Measurements from ENCODE around the gene SASH1.

GRCh38 chr6:148317051-148317450, 25.6 kb upstream of the SASH1 start:
- TF ChIP-seq, protein P1, sequence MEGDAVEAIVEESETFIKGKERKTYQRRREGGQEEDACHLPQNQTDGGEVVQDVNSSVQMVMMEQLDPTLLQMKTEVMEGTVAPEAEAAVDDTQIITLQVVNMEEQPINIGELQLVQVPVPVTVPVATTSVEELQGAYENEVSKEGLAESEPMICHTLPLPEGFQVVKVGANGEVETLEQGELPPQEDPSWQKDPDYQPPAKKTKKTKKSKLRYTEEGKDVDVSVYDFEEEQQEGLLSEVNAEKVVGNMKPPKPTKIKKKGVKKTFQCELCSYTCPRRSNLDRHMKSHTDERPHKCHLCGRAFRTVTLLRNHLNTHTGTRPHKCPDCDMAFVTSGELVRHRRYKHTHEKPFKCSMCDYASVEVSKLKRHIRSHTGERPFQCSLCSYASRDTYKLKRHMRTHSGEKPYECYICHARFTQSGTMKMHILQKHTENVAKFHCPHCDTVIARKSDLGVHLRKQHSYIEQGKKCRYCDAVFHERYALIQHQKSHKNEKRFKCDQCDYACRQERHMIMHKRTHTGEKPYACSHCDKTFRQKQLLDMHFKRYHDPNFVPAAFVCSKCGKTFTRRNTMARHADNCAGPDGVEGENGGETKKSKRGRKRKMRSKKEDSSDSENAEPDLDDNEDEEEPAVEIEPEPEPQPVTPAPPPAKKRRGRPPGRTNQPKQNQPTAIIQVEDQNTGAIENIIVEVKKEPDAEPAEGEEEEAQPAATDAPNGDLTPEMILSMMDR (IDR thresholded peaks at IDR 0.05; ENCODE audit: low read length) = no peak
- TF ChIP-seq EZH2 (optimal IDR thresholded peaks at IDR 0.05; ENCODE audit: low read depth, low read length) = no peak
- TF ChIP-seq EZH2phosphoT487 (IDR thresholded peaks at IDR 0.05; ENCODE audit: low read length) = no peak
